WTC11 (cell line): ENCODE data around the gene PRAC2. TPM values are rescaled to one million over a fixed set of nuclear protein-coding genes. Genes with fewer than 3 reads are reported as not detected.
A peak's percentile ranks its signal among the peaks of the same experiment; 100 is the strongest.

Experiments used
- ATAC-seq: fragments of 200-7000 bp; cut with Tn5 transposase; 2 replicates; pipeline ENCODE4 v1.10.0; 2021; ENCODE audit warnings: mild to moderate bottlenecking, moderate library complexity
- CTCF ChIA-PET: fragments of 300-600 bp; sonication (Branson Sonifier 250); formaldehyde crosslinking; loops from one replicate; lab custom pipeline; 2021; ENCODE audit warnings: antibody characterized with exemption; lab: Charles Lee
- POLR2A ChIA-PET: fragments of 350-600 bp; sonication (Branson Sonifier 250); formaldehyde crosslinking; loops from one replicate; lab custom pipeline; 2021; ENCODE audit warnings: antibody characterized with exemption; lab: Charles Lee
- DNase-seq: peaks from one replicate; pipeline ENCODE4 v3.0.0; 2021; ENCODE audit warnings: low spot score
- H3K27ac Mint-ChIP-seq: 2 replicates; pipeline ENCODE4 v1.8.0; 2021; ENCODE audit warnings: mixed read lengths
- H3K27me3 Mint-ChIP-seq: 2 replicates; pipeline ENCODE4 v1.8.0; 2021; ENCODE audit warnings: low read depth, mild to moderate bottlenecking, moderate library complexity, mixed read lengths
- H3K36me3 Mint-ChIP-seq: 2 replicates; pipeline ENCODE4 v1.8.0; 2021; ENCODE audit warnings: mixed read lengths
- H3K4me1 Mint-ChIP-seq: 2 replicates; pipeline ENCODE4 v1.8.0; 2022; ENCODE audit warnings: mixed read lengths
- H3K4me3 Mint-ChIP-seq: 2 replicates; pipeline ENCODE4 v1.8.0; 2021; ENCODE audit warnings: mild to moderate bottlenecking, moderate library complexity, mixed read lengths
- H3K9me3 Mint-ChIP-seq: 2 replicates; pipeline ENCODE4 v1.8.0; 2021; ENCODE audit warnings: mixed read lengths
- CBFB ChIP-seq: sonication (generic); formaldehyde crosslinking; IDR thresholded peaks from 2 replicates; pipeline ENCODE4 v1.8.1; 2022; ENCODE audit warnings: mild to moderate bottlenecking, low read depth, missing genetic modification reagents
- CREB1 ChIP-seq: sonication (generic); formaldehyde crosslinking; IDR thresholded peaks from 2 replicates; pipeline ENCODE4 v1.8.0; 2023; ENCODE audit warnings: mild to moderate bottlenecking, missing genetic modification reagents
- FOXP1 ChIP-seq: sonication (generic); formaldehyde crosslinking; IDR thresholded peaks from 2 replicates; pipeline ENCODE4 v1.8.0; 2022; ENCODE audit warnings: missing genetic modification reagents, mild to moderate bottlenecking, moderate library complexity, borderline replicate concordance
- GABPB1 ChIP-seq: sonication (generic); formaldehyde crosslinking; IDR thresholded peaks from 2 replicates; pipeline ENCODE4 v1.8.1; 2023; ENCODE audit warnings: mild to moderate bottlenecking, missing genetic modification reagents
- HMGA2 ChIP-seq: fragments of 250-450 bp; sonication (Bioruptor Pico); IDR thresholded peaks from 2 replicates; pipeline ENCODE4 v1.4.0; 2021; ENCODE audit warnings: mild to moderate bottlenecking, moderate library complexity
- JAZF1 ChIP-seq: fragments of 250-450 bp; sonication (Bioruptor Pico); IDR thresholded peaks from 2 replicates; pipeline ENCODE4 v1.9.0; 2021; ENCODE audit warnings: moderate library complexity, mild to moderate bottlenecking, inconsistent platforms
- MYBL2 ChIP-seq: sonication (generic); formaldehyde crosslinking; IDR thresholded peaks from 2 replicates; pipeline ENCODE4 v1.8.1; 2023; ENCODE audit warnings: mild to moderate bottlenecking, moderate library complexity, missing genetic modification reagents
- NR3C1 ChIP-seq: sonication (generic); formaldehyde crosslinking; conservative IDR thresholded peaks from 2 replicates; pipeline ENCODE4 v1.8.1; 2023; ENCODE audit warnings: low read depth, mild to moderate bottlenecking, missing genetic modification reagents
- TCF7 ChIP-seq: sonication (generic); formaldehyde crosslinking; IDR thresholded peaks from 2 replicates; pipeline ENCODE4 v1.8.0; 2022; ENCODE audit warnings: mild to moderate bottlenecking, low read depth, missing genetic modification reagents, moderate library complexity
- TEAD4 ChIP-seq: sonication (generic); formaldehyde crosslinking; IDR thresholded peaks from 2 replicates; pipeline ENCODE4 v1.8.0; 2022; ENCODE audit warnings: mild to moderate bottlenecking, missing genetic modification reagents
- ZNF416 ChIP-seq: fragments of 250-450 bp; sonication (Bioruptor Pico); IDR thresholded peaks from 2 replicates; pipeline ENCODE4 v1.9.0; 2021; ENCODE audit warnings: mild to moderate bottlenecking, inconsistent platforms
- total RNA-seq: library from RNA; stranded (reverse); gene quantifications from 3 replicates; pipeline ENCODE4 v1.2.3, GENCODE V29; 2021
- TF ChIP-seq, protein P1 (sequence below): fragments of 200-600 bp; IDR thresholded peaks from 2 replicates; pipeline ENCODE4 v1.8.0; 2022; ENCODE audit warnings: antibody characterized with exemption
- TF ChIP-seq, protein P2 (sequence below): fragments of 250-450 bp; sonication (Bioruptor Pico); IDR thresholded peaks from 2 replicates; pipeline ENCODE4 v1.9.0; 2021; ENCODE audit warnings: moderate library complexity, mild to moderate bottlenecking, inconsistent platforms, borderline replicate concordance
- TF ChIP-seq, protein P3 (sequence below): sonication (generic); formaldehyde crosslinking; IDR thresholded peaks from 2 replicates; pipeline ENCODE4 v1.8.1; 2023; ENCODE audit warnings: mild to moderate bottlenecking, missing genetic modification reagents, moderate library complexity
- TF ChIP-seq, protein P4 (sequence below): sonication (generic); formaldehyde crosslinking; IDR thresholded peaks from 2 replicates; pipeline ENCODE4 v1.8.0; 2022; ENCODE audit warnings: missing genetic modification reagents
- TF ChIP-seq, protein P5 (sequence below): sonication (generic); formaldehyde crosslinking; IDR thresholded peaks from 2 replicates; pipeline ENCODE4 v1.8.1; 2022; ENCODE audit warnings: missing genetic modification reagents, borderline replicate concordance
- TF ChIP-seq, protein P6 (sequence below): sonication (generic); formaldehyde crosslinking; IDR thresholded peaks from 2 replicates; pipeline ENCODE4 v1.8.1; 2022; ENCODE audit warnings: low read depth, mild to moderate bottlenecking, moderate library complexity, missing genetic modification reagents, borderline replicate concordance
- TF ChIP-seq, protein P7 (sequence below): sonication (generic); formaldehyde crosslinking; conservative IDR thresholded peaks from 2 replicates; pipeline ENCODE4 v1.8.1; 2023; ENCODE audit warnings: mild to moderate bottlenecking, low read depth, missing genetic modification reagents, moderate library complexity
- TF ChIP-seq, protein P8 (sequence below): sonication (generic); formaldehyde crosslinking; IDR thresholded peaks from 2 replicates; pipeline ENCODE4 v1.8.0; 2022; ENCODE audit warnings: mild to moderate bottlenecking, missing genetic modification reagents

PRAC2 gene
- total RNA-seq, 1 experiment from 2014 or later = 22.3 TPM

DNA sequence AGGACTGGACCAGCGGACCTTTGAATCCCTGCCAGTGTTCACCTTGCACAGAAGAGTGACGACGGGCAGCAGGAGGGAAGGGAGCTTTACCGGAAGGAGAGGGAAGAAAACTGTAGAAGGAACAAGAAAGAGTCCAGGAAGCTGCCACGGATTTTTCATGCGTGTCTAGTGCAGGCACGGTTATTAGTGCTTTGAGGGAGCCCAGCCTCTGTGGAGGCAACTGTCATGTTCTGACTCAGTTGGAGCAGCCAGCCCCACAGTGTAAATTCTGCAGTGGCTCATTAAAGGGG, 12.0 kb downstream of the PRAC2 start (continued):
- TF ChIP-seq, protein P1, sequence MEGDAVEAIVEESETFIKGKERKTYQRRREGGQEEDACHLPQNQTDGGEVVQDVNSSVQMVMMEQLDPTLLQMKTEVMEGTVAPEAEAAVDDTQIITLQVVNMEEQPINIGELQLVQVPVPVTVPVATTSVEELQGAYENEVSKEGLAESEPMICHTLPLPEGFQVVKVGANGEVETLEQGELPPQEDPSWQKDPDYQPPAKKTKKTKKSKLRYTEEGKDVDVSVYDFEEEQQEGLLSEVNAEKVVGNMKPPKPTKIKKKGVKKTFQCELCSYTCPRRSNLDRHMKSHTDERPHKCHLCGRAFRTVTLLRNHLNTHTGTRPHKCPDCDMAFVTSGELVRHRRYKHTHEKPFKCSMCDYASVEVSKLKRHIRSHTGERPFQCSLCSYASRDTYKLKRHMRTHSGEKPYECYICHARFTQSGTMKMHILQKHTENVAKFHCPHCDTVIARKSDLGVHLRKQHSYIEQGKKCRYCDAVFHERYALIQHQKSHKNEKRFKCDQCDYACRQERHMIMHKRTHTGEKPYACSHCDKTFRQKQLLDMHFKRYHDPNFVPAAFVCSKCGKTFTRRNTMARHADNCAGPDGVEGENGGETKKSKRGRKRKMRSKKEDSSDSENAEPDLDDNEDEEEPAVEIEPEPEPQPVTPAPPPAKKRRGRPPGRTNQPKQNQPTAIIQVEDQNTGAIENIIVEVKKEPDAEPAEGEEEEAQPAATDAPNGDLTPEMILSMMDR = no peak
- TF ChIP-seq, protein P2, sequence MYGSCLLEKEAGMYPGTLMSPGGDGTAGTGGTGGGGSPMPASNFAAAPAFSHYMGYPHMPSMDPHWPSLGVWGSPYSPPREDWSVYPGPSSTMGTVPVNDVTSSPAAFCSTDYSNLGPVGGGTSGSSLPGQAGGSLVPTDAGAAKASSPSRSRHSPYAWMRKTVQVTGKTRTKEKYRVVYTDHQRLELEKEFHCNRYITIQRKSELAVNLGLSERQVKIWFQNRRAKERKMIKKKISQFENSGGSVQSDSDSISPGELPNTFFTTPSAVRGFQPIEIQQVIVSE (CRISPR knock-in tag) = no peak
- TF ChIP-seq CREB1 (CRISPR knock-in tag) (no peak), CBFB (CRISPR knock-in tag) (no peak)
- TF ChIP-seq, protein P3, sequence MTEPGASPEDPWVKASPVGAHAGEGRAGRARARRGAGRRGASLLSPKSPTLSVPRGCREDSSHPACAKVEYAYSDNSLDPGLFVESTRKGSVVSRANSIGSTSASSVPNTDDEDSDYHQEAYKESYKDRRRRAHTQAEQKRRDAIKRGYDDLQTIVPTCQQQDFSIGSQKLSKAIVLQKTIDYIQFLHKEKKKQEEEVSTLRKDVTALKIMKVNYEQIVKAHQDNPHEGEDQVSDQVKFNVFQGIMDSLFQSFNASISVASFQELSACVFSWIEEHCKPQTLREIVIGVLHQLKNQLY = no peak
- TF ChIP-seq, protein P4, sequence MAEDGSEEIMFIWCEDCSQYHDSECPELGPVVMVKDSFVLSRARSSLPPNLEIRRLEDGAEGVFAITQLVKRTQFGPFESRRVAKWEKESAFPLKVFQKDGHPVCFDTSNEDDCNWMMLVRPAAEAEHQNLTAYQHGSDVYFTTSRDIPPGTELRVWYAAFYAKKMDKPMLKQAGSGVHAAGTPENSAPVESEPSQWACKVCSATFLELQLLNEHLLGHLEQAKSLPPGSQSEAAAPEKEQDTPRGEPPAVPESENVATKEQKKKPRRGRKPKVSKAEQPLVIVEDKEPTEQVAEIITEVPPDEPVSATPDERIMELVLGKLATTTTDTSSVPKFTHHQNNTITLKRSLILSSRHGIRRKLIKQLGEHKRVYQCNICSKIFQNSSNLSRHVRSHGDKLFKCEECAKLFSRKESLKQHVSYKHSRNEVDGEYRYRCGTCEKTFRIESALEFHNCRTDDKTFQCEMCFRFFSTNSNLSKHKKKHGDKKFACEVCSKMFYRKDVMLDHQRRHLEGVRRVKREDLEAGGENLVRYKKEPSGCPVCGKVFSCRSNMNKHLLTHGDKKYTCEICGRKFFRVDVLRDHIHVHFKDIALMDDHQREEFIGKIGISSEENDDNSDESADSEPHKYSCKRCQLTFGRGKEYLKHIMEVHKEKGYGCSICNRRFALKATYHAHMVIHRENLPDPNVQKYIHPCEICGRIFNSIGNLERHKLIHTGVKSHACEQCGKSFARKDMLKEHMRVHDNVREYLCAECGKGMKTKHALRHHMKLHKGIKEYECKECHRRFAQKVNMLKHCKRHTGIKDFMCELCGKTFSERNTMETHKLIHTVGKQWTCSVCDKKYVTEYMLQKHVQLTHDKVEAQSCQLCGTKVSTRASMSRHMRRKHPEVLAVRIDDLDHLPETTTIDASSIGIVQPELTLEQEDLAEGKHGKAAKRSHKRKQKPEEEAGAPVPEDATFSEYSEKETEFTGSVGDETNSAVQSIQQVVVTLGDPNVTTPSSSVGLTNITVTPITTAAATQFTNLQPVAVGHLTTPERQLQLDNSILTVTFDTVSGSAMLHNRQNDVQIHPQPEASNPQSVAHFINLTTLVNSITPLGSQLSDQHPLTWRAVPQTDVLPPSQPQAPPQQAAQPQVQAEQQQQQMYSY (CRISPR knock-in tag) = no peak

DNA sequence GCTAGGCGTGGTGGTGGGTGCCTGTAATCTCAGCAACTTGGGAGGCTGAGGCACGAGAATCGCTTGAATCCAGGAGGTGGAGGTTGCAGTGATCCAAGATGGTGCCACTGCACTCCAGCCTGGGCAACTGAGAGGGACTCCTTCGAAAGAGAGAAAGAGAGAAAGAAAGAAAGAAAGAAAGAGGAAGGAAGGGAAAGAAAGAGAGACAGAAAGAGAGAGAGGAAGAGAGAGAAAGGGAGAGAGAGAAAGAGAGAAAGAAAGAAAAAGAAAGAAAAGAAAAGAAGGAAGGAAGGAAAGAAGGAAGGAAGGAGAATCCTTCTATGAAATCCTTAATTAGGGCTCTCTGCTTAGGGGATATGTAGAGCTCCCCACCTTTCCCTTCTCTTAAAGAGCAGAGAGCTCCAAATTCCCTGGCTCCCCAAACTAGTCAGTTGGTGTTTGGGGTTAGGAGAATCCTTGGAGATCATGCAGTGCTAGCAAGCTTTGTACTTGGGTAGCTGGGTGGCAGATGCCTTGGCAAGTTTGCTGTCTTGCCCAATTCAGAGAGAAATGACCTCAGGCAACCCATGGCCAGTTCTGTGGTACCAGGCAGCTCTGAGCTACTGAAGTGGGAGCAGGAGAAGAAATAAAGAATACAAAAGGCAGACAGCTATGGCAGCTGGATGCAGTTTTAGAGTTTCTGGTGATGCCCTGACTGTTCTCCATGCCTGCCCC, 14.5 kb downstream of the PRAC2 start:
- POLR2A ChIA-PET = no interaction called here
- Mint-ChIP-seq H3K4me1 (peaks cover 27% of the 10 kb centered on the region), H3K9me3 (no peaks in the 10 kb centered on the region), H3K4me3 (no peak overlapping the region), H3K27ac (no peak overlapping the region), H3K27me3 (peaks cover 100% of the 10 kb centered on the region), H3K36me3 (no peaks in the 10 kb centered on the region)
- no peak for DNase-seq
- ATAC-seq = no peak
- CTCF ChIA-PET = interaction anchor here (0.7 to 9.3 kb wide), 12 partner anchors 9 to 147 kb away, joined by 3 to 70 read pairs (median 7); partner anchors contain the start of genes HOXB13, PRAC1 and PRAC2
- TF ChIP-seq, protein P5, sequence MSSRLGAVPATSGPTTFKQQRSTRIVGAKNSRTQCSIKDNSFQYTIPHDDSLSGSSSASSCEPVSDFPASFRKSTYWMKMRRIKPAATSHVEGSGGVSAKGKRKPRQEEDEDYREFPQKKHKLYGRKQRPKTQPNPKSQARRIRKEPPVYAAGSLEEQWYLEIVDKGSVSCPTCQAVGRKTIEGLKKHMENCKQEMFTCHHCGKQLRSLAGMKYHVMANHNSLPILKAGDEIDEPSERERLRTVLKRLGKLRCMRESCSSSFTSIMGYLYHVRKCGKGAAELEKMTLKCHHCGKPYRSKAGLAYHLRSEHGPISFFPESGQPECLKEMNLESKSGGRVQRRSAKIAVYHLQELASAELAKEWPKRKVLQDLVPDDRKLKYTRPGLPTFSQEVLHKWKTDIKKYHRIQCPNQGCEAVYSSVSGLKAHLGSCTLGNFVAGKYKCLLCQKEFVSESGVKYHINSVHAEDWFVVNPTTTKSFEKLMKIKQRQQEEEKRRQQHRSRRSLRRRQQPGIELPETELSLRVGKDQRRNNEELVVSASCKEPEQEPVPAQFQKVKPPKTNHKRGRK (CRISPR knock-in tag) = 0 out of 2 replicates have a peak, but pooled peaks have one; percentile 84
- no peak for TF ChIP-seq JAZF1

DNA sequence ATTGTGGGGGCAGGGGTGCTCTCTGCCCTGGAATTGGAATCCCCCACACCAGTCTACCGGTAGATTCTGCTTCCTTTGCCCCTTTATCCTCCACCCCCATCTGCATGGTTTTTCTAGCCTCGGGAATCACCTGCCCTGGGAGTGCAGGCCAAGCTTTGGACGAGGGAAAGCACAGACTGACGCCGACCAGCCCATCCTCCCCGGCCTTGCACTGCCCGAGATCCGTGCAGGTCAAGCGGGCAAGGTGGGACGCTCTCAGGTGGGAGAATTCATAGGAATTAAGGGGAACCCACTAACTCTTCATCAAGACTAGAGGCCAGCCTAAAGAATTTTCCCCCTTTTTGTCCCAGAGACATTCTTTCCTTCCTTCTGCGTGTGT, 15.4 kb downstream of the PRAC2 start:
- Mint-ChIP-seq H3K27me3 (peaks cover 100% of the 10 kb centered on the region), H3K4me3 (peak overlapping the region; percentile 56), H3K36me3 (no peaks in the 10 kb centered on the region), H3K27ac (no peak overlapping the region), H3K9me3 (no peaks in the 10 kb centered on the region), H3K4me1 (peaks cover 21% of the 10 kb centered on the region)
- DNase-seq (peak; percentile 22), ATAC-seq (peak; percentile 29)
- POLR2A ChIA-PET = no interaction called here
- CTCF ChIA-PET = interaction anchor here (0.8 to 9.3 kb wide), 12 partner anchors 9 to 146 kb away, joined by 3 to 70 read pairs (median 7); partner anchors contain the start of genes HOXB13, PRAC1 and PRAC2
- TF ChIP-seq TEAD4 (CRISPR knock-in tag) (no peak), HMGA2 (CRISPR knock-in tag) (no peak), FOXP1 (CRISPR knock-in tag) (no peak), ZNF416 (CRISPR knock-in tag) (no peak), TCF7 (CRISPR knock-in tag) (no peak), MYBL2 (CRISPR knock-in tag) (no peak), GABPB1 (CRISPR knock-in tag) (no peak), NR3C1 (CRISPR knock-in tag) (no peak)
- TF ChIP-seq, protein P6, sequence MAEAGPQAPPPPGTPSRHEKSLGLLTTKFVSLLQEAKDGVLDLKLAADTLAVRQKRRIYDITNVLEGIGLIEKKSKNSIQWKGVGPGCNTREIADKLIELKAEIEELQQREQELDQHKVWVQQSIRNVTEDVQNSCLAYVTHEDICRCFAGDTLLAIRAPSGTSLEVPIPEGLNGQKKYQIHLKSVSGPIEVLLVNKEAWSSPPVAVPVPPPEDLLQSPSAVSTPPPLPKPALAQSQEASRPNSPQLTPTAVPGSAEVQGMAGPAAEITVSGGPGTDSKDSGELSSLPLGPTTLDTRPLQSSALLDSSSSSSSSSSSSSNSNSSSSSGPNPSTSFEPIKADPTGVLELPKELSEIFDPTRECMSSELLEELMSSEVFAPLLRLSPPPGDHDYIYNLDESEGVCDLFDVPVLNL (CRISPR knock-in tag) = no peak
- TF ChIP-seq, protein P7, sequence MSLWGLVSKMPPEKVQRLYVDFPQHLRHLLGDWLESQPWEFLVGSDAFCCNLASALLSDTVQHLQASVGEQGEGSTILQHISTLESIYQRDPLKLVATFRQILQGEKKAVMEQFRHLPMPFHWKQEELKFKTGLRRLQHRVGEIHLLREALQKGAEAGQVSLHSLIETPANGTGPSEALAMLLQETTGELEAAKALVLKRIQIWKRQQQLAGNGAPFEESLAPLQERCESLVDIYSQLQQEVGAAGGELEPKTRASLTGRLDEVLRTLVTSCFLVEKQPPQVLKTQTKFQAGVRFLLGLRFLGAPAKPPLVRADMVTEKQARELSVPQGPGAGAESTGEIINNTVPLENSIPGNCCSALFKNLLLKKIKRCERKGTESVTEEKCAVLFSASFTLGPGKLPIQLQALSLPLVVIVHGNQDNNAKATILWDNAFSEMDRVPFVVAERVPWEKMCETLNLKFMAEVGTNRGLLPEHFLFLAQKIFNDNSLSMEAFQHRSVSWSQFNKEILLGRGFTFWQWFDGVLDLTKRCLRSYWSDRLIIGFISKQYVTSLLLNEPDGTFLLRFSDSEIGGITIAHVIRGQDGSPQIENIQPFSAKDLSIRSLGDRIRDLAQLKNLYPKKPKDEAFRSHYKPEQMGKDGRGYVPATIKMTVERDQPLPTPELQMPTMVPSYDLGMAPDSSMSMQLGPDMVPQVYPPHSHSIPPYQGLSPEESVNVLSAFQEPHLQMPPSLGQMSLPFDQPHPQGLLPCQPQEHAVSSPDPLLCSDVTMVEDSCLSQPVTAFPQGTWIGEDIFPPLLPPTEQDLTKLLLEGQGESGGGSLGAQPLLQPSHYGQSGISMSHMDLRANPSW = no peak
- TF ChIP-seq, protein P8, sequence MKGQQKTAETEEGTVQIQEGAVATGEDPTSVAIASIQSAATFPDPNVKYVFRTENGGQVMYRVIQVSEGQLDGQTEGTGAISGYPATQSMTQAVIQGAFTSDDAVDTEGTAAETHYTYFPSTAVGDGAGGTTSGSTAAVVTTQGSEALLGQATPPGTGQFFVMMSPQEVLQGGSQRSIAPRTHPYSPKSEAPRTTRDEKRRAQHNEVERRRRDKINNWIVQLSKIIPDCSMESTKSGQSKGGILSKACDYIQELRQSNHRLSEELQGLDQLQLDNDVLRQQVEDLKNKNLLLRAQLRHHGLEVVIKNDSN (CRISPR knock-in tag) = no peak
